K562 (cell line): ENCODE measurements around the gene COL9A3.

Experiments
- GABPB2 ChIP-seq: fragments of 250-450 bp; sonication (Bioruptor Pico); conservative IDR thresholded peaks from 2 replicates; pipeline ENCODE4 v1.5.1; 2021; ENCODE audit warnings: mild to moderate bottlenecking
- RAD21 ChIP-seq, 2 experiments: fragments of 250-450 bp in 1 of 2; fragments of 450-650 bp in 1 of 2; sonication (Bioruptor Pico) in 1 of 2; formaldehyde crosslinking in 1 of 2; IDR thresholded peaks in 1 of 2; conservative IDR thresholded peaks in 1 of 2; 2 replicates each; pipeline versions ENCODE4 v1.4.0 to v1.8.0; 2020 to 2022; ENCODE audit warnings: mild to moderate bottlenecking in 2 of 2, moderate library complexity in 1 of 2

DNA sequence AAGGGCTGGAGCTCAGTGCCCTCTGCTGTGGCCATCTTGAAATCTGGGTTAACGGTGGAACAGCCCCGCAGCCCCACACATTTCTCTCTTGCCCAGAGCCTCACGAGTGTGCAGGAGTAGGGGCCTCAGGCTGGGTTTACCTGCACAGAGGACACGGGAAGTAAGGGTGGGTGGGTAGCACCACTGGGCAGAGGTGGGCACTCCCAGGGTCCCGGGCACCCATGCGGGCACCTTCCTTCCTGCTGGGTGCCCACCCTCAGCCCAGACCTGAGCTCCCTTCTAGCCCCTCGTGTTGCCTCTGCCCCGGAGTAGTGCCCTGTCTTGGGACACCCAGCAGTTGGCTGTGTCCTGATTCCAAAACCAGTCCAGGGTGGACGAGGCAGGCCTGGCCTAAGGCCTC lies 11.2 kb downstream of the COL9A3 start:
- TF ChIP-seq GABPB2 (CRISPR knock-in tag) (no peak), RAD21 (CRISPR knock-in tag; conservative IDR thresholded peaks at IDR 0.05 in 1 of 2, IDR thresholded peaks at IDR 0.05 in 1 of 2) (no peak)
